Body of pancreas (tissue), 4 donors: ENCODE measurements around the gene MLXIP. TPM values are rescaled to one million over a fixed set of nuclear protein-coding genes. Genes with fewer than 3 reads are reported as not detected.

Experiments
- ATAC-seq: fragments of 150-250 bp; one replicate; pipeline ENCODE4 v1.9.1; 2016
- DNase-seq, 4 donors: peaks; one replicate each; pipeline ENCODE4 v3.0.0-alpha.2; 2019
- H3K27ac ChIP-seq, 4 donors: fragments of 200-600 bp; sonication (generic); 1 replicate in 3 of 4; 2 replicates in 1 of 4; pipeline versions ENCODE4 v1.5.1 to v1.6.1; 2016 to 2019; ENCODE audit warnings: mild to moderate bottlenecking in 1 of 4, mixed read lengths in 1 of 4, moderate library complexity in 1 of 4
- H3K27me3 ChIP-seq, 2 donors: fragments of 200-600 bp; sonication (generic); one replicate each; pipeline ENCODE4 v1.6.0; 2016; ENCODE audit warnings: mild to moderate bottlenecking in 1 of 2
- H3K36me3 ChIP-seq, 2 donors: fragments of 200-600 bp; sonication (generic); replicated peaks in 1 of 2; 2 replicates each; pipeline ENCODE4 v1.5.1; 2016; ENCODE audit warnings: low read depth in 2 of 2; ENCODE audit not compliant: insufficient read depth in 1 of 2
- H3K4me1 ChIP-seq: fragments of 200-600 bp; sonication (generic); one replicate; pipeline ENCODE4 v1.6.0; 2016
- H3K4me3 ChIP-seq, 2 donors: fragments of 200-600 bp; sonication (generic); 1 replicate in 1 of 2; 2 replicates in 1 of 2; pipeline ENCODE4 v1.5.1; 2016 to 2019
- H3K9me3 ChIP-seq, 3 donors: fragments of 200-600 bp; sonication (generic); 1 replicate in 2 of 3; 2 replicates in 1 of 3; pipeline ENCODE4 v1.5.1; 2016
- CTCF ChIP-seq, 7 experiments: fragments of 450-650 bp in 4 of 7; fragments of 200-600 bp in 3 of 7; sonication (generic) in 3 of 7; IDR thresholded peaks; one replicate each; pipeline ENCODE4 v1.5.1; 2016 to 2019; ENCODE audit warnings: antibody characterized with exemption in 7 of 7
- POLR2A ChIP-seq, 3 donors: fragments of 450-650 bp; IDR thresholded peaks; one replicate each; pipeline ENCODE4 v1.6.1; 2016; ENCODE audit warnings: antibody characterized with exemption in 3 of 3, mild to moderate bottlenecking in 2 of 3
- WGBS, 2 donors: methylation state at CpG; one replicate each; pipeline ENCODE4 v1.1.5; 2017; 5-methylcytosine and 5-hydroxymethylcytosine counted together
- intact Hi-C: fragments of 100-400 bp; cut with DNase I; formaldehyde crosslinking; loops from one replicate; pipeline ENCODE4 v1.15.1; 2023
- total RNA-seq, 2 donors: library from RNA; depleted of rRNA; stranded (reverse); fragments of >200 nt; gene quantifications; one replicate each; pipeline ENCODE4 v1.1.0, GENCODE V29; 2016

MLXIP gene
- total RNA-seq, 2 donors from 2014 or later = 43.6 to 84.0 TPM

GRCh38 chr12:122061253-122061652 lies 17.3 kb upstream of the MLXIP start:
- Histone ChIP-seq H3K4me1 (peaks cover 32% of the 10 kb centered on the region), H3K27me3 (no peaks in the 10 kb centered on the region), H3K36me3 (peaks cover 0 to 5% of the 10 kb centered on the region in 2 donors), H3K9me3 (no peaks in the 10 kb centered on the region), H3K4me3 (no peak overlapping the region), H3K27ac (peak overlapping the region in 1 of 4 donors; percentile 94)
- no peak for DNase-seq
- 87 to 90% methylated on average over 14 to 20 of the region's 23 CpGs for WGBS, 2 donors
- intact Hi-C loops = no loop called here
- TF ChIP-seq CTCF (IDR thresholded peaks at IDR 0.05) (no peak), POLR2A (IDR thresholded peaks at IDR 0.05) (no peak)
- no peak for ATAC-seq

GRCh38 chr12:122062832-122063693 lies 15.5 kb upstream of the MLXIP start:
- Histone ChIP-seq H3K9me3 (no peaks in the 10 kb centered on the region), H3K27ac (peak overlapping the region; percentile 88 to 97 (median 94)), H3K36me3 (peaks cover 0 to 5% of the 10 kb centered on the region in 2 donors), H3K27me3 (no peaks in the 10 kb centered on the region), H3K4me3 (no peak overlapping the region), H3K4me1 (peaks cover 50% of the 10 kb centered on the region)
- whole genome bisulfite sequencing, 2 donors = 4 to 6% methylated on average over 15 to 19 of the region's 19 CpGs
- DNase-seq = peak; percentile 72 to 88 (median 80)
- peak in 2 of 3 donors; percentile 34 to 45 for TF ChIP-seq POLR2A (IDR thresholded peaks at IDR 0.05)
- no peak for TF ChIP-seq CTCF (IDR thresholded peaks at IDR 0.05)
- ATAC-seq = peak; percentile 62
- intact Hi-C loops = no loop called here

GRCh38 chr12:122063694-122064024 lies 14.9 kb upstream of the MLXIP start:
- H3K4me3 ChIP-seq = no peak overlapping the region
- ATAC-seq = peak; percentile 59
- peak; percentile 70 to 86 (median 82) for DNase-seq
- 26 to 36% methylated on average over 6 of the region's 6 CpGs for WGBS, 2 donors
- peaks cover 0 to 5% of the 10 kb centered on the region in 2 donors for H3K36me3 ChIP-seq
- no peaks in the 10 kb centered on the region for H3K27me3 ChIP-seq
- TF ChIP-seq CTCF (IDR thresholded peaks at IDR 0.05) = no peak
- peak overlapping the region; percentile 88 to 97 (median 94) for H3K27ac ChIP-seq
- H3K4me1 ChIP-seq = peaks cover 53% of the 10 kb centered on the region
- intact Hi-C loops = no loop called here
- H3K9me3 ChIP-seq = no peaks in the 10 kb centered on the region

GRCh38 chr12:122064025-122064777 lies 14.4 kb upstream of the MLXIP start:
- H3K36me3 ChIP-seq = peaks cover 0 to 3% of the 10 kb centered on the region in 2 donors
- intact Hi-C loops = no loop called here
- ATAC-seq (peak; percentile 93), DNase-seq (peak; percentile 98 to 100 (median 99))
- no peaks in the 10 kb centered on the region for H3K27me3 ChIP-seq
- H3K27ac ChIP-seq = peak overlapping the region; percentile 88 to 97 (median 94)
- H3K4me1 ChIP-seq = peaks cover 53% of the 10 kb centered on the region
- 32 to 42% methylated on average over 13 to 14 of the region's 14 CpGs for WGBS, 2 donors
- H3K9me3 ChIP-seq = no peaks in the 10 kb centered on the region
- peak overlapping the region; percentile 18 to 58 for H3K4me3 ChIP-seq
- TF ChIP-seq CTCF (IDR thresholded peaks at IDR 0.05) (peak in 6 of 7 experiments; percentile 30 to 70 (median 58)), POLR2A (IDR thresholded peaks at IDR 0.05) (peak in 2 of 3 donors; percentile 20 to 44)
